RWPE1 (cell line): ENCODE data around the gene ELAVL3.
A peak's percentile ranks its signal among the peaks of the same experiment; 100 is the strongest.

Experiments used
- CTCF ChIA-PET: fragments of 350-600 bp; sonication (Branson Sonifier 250); formaldehyde crosslinking; extraction: SDS; loops from one replicate; lab custom pipeline; 2021; lab: Yijun Ruan, JAX
- POLR2A ChIA-PET: fragments of 400-600 bp; formaldehyde crosslinking; extraction: SDS; loops from one replicate; lab custom pipeline; 2020; ENCODE audit warnings: antibody characterized with exemption; ENCODE audit not compliant: low non-redundant PET; lab: Yijun Ruan, JAX
- DNase-seq: peaks from one replicate; pipeline ENCODE4 v3.0.0; 2012; ENCODE audit warnings: low spot score
- H3K27ac ChIP-seq: fragments of 450-650 bp; 2 replicates; pipeline ENCODE4 v1.5.1; 2017
- TF ChIP-seq, protein P1 (sequence below): fragments of 450-650 bp; conservative IDR thresholded peaks from 2 replicates; pipeline ENCODE4 v1.5.1; 2017; ENCODE audit warnings: low read depth, mild to moderate bottlenecking

The ELAVL3 gene

DNA sequence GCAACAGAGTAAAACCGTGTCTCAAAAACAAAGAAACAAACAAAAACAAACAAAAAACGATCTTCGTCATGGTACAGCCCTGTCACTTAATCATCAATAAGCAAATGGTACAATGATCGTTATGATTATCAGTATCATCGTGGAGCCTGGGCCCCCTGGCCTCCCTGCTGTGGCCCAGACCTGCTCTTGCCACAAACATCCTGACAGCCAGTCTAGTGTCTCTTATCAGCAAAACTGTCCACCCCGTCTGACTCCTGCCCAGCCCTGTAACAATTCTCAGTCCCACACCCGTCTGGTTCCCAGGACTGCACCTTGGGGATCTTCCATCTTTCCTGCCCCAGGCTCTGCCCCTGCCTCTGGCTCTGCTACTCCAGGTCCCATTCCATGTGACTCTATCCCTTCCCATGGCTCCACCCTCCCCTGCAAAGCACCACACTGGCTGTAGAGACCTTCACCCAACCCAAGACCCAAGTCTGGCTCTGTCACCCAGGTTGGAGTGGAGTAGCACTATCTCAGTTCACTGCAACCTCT is 19.1 kb upstream of the ELAVL3 start:
- H3K27ac ChIP-seq, result peak overlapping the region; percentile 25
- ChIA-PET CTCF (no interaction called here), POLR2A (no interaction called here)
- DNase-seq, result no peak
- TF ChIP-seq, protein P1, sequence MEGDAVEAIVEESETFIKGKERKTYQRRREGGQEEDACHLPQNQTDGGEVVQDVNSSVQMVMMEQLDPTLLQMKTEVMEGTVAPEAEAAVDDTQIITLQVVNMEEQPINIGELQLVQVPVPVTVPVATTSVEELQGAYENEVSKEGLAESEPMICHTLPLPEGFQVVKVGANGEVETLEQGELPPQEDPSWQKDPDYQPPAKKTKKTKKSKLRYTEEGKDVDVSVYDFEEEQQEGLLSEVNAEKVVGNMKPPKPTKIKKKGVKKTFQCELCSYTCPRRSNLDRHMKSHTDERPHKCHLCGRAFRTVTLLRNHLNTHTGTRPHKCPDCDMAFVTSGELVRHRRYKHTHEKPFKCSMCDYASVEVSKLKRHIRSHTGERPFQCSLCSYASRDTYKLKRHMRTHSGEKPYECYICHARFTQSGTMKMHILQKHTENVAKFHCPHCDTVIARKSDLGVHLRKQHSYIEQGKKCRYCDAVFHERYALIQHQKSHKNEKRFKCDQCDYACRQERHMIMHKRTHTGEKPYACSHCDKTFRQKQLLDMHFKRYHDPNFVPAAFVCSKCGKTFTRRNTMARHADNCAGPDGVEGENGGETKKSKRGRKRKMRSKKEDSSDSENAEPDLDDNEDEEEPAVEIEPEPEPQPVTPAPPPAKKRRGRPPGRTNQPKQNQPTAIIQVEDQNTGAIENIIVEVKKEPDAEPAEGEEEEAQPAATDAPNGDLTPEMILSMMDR, result no peak

DNA sequence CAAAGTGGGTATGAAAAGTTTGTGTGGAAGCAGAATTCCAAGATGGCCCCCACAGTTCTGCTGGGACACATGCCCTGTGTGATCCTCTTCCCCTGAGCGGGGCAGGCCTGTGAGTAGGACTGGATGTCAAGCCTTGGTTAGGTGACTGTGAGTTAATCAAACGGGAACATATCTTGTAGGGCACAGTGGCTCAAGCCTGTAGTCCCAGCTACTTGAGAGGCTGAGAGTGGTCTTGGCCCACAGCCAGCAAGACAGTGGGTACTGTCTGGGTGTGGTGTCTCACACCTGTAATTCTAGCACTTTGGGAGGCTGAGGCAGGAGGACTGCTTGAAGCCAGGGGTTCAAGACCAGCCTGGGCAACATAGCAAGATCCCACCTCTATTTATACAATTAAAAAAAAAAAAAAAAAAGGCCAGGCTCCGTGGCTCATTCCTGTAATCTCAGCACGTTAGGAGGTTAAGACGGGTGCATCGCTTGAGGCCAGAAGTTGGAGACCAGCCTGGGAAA is 18.4 kb upstream of the ELAVL3 start:
- ChIA-PET POLR2A (no interaction called here), CTCF (interaction anchor here (0.6 kb wide), 1 partner anchor 403 kb away, joined by 4 read pairs; no protein-coding TSS in a partner anchor)
- H3K27ac ChIP-seq, result 0 out of 2 replicates have a peak overlapping the region, but pooled peaks have one; percentile 4
- TF ChIP-seq, protein P1, result no peak
- DNase-seq, result no peak

DNA sequence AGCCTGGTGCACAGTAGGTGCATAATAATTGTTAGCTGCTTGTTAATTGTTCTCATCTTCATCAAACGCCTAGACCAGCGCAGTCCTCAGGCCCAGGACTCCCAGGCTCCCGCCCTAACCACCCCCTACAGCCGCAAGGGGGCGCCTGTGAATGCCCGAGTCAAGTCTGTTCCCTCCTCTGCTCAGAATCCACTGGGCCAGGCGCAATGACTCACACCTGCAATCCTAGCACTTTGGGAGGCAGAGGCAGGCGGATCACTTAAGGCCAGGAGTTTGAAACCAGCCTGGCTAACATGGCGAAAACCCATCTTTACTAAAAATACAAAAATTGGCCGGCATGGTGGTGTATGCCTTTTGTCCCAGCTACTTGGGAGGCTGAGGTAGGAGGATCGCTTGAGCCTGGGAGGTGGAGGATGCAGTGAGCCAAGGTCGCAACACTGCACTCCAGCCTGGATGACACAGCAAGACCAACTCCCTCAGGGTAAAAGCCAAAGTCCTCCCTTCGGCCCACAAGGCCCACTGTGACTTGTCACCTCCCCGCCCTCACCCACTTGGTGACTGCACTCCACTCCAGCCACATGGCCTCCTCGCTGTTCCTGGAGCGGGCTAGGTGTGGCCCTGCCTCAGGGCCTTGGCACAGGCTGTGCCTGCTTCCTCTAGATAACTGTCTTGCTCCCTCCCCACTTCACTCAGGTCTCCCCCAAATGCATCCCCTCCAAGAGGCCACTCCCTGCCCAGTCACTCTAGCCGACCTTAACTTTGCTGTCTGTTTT is 15.7 kb upstream of the ELAVL3 start:
- ChIA-PET POLR2A (no interaction called here), CTCF (interaction anchor here (1.0 kb wide), 1 partner anchor 14 kb away, joined by 4 read pairs; no protein-coding TSS in a partner anchor)
- TF ChIP-seq, protein P1, result peak; percentile 68
- DNase-seq, result peak; percentile 65
- peak overlapping the region; percentile 30 for H3K27ac ChIP-seq

DNA sequence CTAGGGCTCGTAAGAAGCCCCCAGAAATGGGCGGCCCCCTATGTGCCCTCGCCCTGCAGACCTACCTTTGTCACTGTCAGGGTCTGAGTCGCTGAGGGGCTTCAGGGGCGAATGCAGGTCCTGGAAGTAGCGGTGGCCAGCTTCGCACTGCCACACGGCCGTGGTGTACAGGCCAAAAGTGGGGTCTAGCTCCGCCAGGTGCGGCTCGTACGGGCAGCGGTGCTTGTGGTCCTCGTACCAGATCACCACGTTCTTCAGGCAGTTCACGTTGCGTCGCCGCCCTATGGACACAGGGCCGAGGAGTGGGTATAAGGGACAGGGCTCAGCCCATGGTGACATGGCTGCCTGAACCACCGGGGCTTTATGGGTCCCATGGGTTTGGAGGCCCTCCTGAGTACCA is 15.0 kb upstream of the ELAVL3 start:
- peak overlapping the region; percentile 23 for H3K27ac ChIP-seq
- CTCF ChIA-PET, result interaction anchor here (1.0 kb wide), 1 partner anchor 13 kb away, joined by 4 read pairs; no protein-coding TSS in a partner anchor
- no peak for DNase-seq
- POLR2A ChIA-PET, result no interaction called here
- TF ChIP-seq, protein P1, result no peak

DNA sequence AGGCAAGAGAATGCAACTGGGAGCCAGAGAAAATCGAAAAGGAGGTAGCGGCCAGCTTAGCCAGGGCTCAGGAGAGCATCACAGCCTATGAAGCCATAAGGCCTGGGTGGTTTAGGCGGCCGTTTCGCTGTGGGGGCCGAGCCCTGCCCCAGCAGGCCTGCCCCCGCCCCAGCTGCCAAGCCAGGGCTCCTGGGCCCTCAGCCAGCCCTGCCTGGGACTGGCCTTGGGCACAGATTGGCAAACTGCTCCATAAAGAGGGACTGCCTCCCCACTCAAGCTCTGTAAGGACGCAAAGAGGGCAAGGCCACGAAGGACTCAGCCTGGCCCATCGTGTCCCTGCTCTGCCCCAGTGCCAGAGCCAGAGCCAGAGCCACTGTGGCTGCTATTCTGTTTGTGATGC is 14.6 kb upstream of the ELAVL3 start:
- H3K27ac ChIP-seq, result peak overlapping the region; percentile 23
- ChIA-PET CTCF (interaction anchor here (1.0 kb wide), 1 partner anchor 12 kb away, joined by 4 read pairs; no protein-coding TSS in a partner anchor), POLR2A (no interaction called here)
- TF ChIP-seq, protein P1, result no peak
- no peak for DNase-seq

DNA sequence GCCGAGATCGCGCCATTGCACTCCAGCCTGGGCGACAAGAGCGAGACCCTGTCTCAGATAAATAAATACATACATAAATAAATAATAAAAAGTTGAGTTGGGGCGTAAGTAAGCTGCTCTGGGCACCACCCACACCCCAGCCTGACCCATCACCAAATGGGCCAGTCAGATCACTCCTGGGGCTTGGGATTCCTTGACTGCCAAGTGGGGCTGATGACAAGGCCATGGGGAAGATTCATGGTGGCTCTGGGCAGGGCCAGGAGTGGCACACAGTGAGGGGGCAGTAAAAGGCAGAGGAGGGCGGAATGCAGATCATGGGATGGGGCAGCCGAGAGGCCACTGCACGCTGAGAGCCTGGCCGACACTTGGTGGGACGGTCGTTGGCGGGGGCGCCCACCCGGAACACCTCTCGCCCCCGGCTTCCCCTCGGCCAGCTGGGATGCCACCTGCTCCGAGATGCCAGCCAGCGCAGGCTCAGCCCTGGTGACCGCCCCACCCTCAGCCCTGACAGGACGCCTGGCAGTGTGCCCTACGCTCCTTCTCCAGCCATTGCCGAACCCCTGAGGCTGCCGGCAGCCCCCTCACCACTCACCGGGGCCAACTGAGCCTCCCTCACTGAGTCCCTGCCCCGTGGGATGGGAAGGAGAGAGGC is 13.9 kb upstream of the ELAVL3 start:
- TF ChIP-seq, protein P1, result no peak
- ChIA-PET POLR2A (no interaction called here), CTCF (no interaction called here)
- DNase-seq, result no peak
- H3K27ac ChIP-seq, result no peak overlapping the region
